NCI-H524 treated with DMSO at 0.1 percent for 48 hours (cell line): ENCODE results near the gene DMRT2.
A peak's percentile ranks its signal among the peaks of the same experiment; 100 is the strongest.

Experiments used
- DNase-seq: peaks from one replicate; lab custom pipeline; 2025; lab: John Stamatoyannopoulos, UW

The DMRT2 gene

GRCh38 chr9:1047591-1048230, 2.4 kb upstream of the DMRT2 start:
- no peak for DNase-seq

GRCh38 chr9:1048231-1048619, 1.9 kb upstream of the DMRT2 start:
- DNase-seq = no peak

- no peak for DNase-seq
Observed at GRCh38 chr9:1048811-1049210, 1.3 kb upstream of the DMRT2 start.

GRCh38 chr9:1049641-1050040, 516 bp upstream of the DMRT2 start:
- no peak for DNase-seq

- DNase-seq = no peak
Observed at GRCh38 chr9:1051210-1051583, 1.0 kb downstream of the DMRT2 start.

GRCh38 chr9:1051584-1052275, 1.6 kb downstream of the DMRT2 start:
- no peak for DNase-seq

GRCh38 chr9:1052365-1053281, 2.5 kb downstream of the DMRT2 start:
- no peak for DNase-seq

GRCh38 chr9:1053282-1053621, 3.1 kb downstream of the DMRT2 start:
- DNase-seq = no peak

- no peak for DNase-seq
Observed at GRCh38 chr9:1053986-1054425, 3.8 kb downstream of the DMRT2 start.

GRCh38 chr9:1055166-1055565, 5.0 kb downstream of the DMRT2 start:
- DNase-seq = no peak

GRCh38 chr9:1057910-1058309, 7.8 kb downstream of the DMRT2 start:
- DNase-seq = no peak

- no peak for DNase-seq
Observed at GRCh38 chr9:1058826-1059487, 8.8 kb downstream of the DMRT2 start.

GRCh38 chr9:1065130-1065529, 15.0 kb downstream of the DMRT2 start:
- DNase-seq = no peak

- DNase-seq = no peak
Observed at GRCh38 chr9:1070692-1071091, 20.5 kb downstream of the DMRT2 start.

- no peak for DNase-seq
Observed at GRCh38 chr9:1071730-1072129, 21.6 kb downstream of the DMRT2 start.

GRCh38 chr9:1073497-1073896, 23.3 kb downstream of the DMRT2 start:
- no peak for DNase-seq

- no peak for DNase-seq
Observed at GRCh38 chr9:1077616-1078015, 27.5 kb downstream of the DMRT2 start.

- DNase-seq = peak; percentile 15
Observed at GRCh38 chr9:1083325-1083913, 33.3 kb downstream of the DMRT2 start.

GRCh38 chr9:1085086-1085485, 34.9 kb downstream of the DMRT2 start:
- DNase-seq = no peak

- no peak for DNase-seq
Observed at GRCh38 chr9:1086517-1086916, 36.4 kb downstream of the DMRT2 start.

GRCh38 chr9:1087120-1087881, 37.1 kb downstream of the DMRT2 start:
- DNase-seq = no peak
